Cardiac fibroblast (primary cell): ENCODE measurements around the gene GDF3.
A peak's percentile ranks its signal among the peaks of the same experiment; 100 is the strongest.
"Not testable (repeated sequence)": the region's sequence is repeated elsewhere in the genome, so short reads cannot be mapped to it uniquely, and the experiment has no call there.

ENCODE experiments used
- DNase-seq, 2 donors: peaks; one replicate each; pipeline versions ENCODE4 v3.0.0 to v3.0.0-alpha.2; 2010; ENCODE audit warnings: low read depth in 2 of 2
- H3K4me3 ChIP-seq, 2 donors: replicated peaks in 1 of 2; 1 replicate in 1 of 2; 2 replicates in 1 of 2; pipeline ENCODE4 v1.5.1; 2011; ENCODE audit warnings: low read depth in 2 of 2, low read length in 2 of 2, mild to moderate bottlenecking in 2 of 2, moderate library complexity in 1 of 2
- CTCF ChIP-seq: IDR thresholded peaks from one replicate; pipeline ENCODE4 v1.5.1; 2011; ENCODE audit warnings: low read depth, mild to moderate bottlenecking, low read length, inconsistent platforms

The GDF3 gene

DNA sequence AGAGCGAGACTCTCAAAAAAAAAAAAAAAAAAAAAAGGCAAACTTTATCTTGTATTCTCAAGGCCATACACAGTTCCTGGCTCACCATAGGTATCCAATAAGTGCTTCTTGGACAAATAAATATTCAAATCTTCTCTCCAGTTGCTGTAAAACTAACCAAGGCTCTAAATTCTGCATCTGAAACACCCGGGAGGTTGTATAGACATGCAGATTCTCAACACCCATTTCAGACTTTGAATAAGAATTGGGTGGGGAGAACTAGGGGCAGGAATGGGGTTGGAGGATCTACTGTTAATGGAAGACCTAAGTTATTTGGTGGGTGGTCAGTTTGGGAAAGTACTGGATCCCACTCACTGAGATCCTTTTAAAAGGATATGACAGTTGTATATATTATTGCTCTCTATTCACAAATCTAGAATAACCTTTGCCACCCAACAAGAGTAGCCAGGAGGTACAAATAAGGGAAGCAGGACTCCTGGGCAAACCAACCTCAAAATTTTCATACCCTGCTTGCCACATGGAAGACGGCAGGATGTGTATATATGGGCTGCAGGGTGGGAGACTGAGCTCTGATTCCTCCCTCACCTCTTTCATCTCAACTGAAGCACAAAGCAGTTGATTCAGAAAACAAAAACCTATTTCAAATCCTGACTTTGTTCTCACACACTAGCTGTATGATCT lies 879 bp downstream of the GDF3 start:
- DNase-seq, result no peak
- no peak for TF ChIP-seq CTCF
- no peak overlapping the region for H3K4me3 ChIP-seq

- no peak for TF ChIP-seq CTCF
- no peak overlapping the region for H3K4me3 ChIP-seq
- DNase-seq, result no peak
Observed at GRCh38 chr12:7693793-7694192, 1.8 kb downstream of the GDF3 start.

- no peak for TF ChIP-seq CTCF
- no peak for DNase-seq
- no peak overlapping the region for H3K4me3 ChIP-seq
Observed at GRCh38 chr12:7681535-7681934, 14.0 kb downstream of the GDF3 start.

GRCh38 chr12:7679251-7680045 lies 16.1 kb downstream of the GDF3 start:
- DNase-seq, result no peak
- H3K4me3 ChIP-seq, result no peak overlapping the region
- no peak for TF ChIP-seq CTCF

DNA sequence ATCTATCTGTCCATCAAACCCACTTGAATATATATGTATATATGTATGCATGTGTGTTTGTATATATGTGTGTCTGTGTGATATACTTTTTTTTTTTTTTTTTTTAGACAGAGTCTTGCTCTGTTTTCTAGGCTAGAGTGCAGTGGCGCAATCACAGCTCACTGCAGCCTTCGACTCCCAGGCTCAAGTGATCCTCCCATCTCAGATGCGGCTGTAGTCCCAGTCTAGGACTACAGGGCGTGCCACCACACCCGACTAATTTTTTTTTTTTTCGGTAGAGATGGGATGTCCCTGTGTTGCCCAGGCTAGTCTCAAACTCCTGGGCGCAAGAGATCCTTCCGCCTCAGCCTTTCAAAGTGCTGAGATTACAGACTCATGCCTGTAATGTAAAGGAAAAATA lies 16.8 kb downstream of the GDF3 start:
- no peak for TF ChIP-seq CTCF
- H3K4me3 ChIP-seq, result no peak overlapping the region
- no peak for DNase-seq

GRCh38 chr12:7677432-7677888 lies 18.1 kb downstream of the GDF3 start:
- TF ChIP-seq CTCF, result peak; percentile 13
- H3K4me3 ChIP-seq, result not testable (repeated sequence)
- peak; percentile 43 to 57 for DNase-seq

DNA sequence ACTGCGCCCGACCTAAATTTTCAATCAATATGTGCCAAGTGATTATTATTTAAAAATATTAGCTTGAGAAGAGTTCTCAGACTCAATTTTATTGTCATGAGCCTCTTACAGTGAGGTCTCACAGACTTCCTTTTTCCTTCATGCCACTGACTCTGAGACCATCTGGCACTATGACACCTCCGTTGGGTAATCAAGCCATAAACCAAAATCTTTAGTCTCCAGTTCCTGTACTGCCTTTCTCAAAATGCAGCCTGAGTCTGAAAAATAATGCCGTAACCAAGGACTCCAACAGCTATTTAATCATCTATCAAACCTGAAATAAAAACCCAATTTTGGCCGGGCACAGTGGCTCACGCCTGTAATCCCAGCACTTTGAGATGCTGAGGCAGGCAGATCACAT lies 20.1 kb downstream of the GDF3 start:
- H3K4me3 ChIP-seq, DNase-seq: not testable (repeated sequence)
